IMR-90 (cell line): Measurements from ENCODE around the gene VMO1. TPM values are rescaled to one million over a fixed set of nuclear protein-coding genes. Genes with fewer than 3 reads are reported as not detected.

Experiments used
- ATAC-seq: fragments of 200-7000 bp; cut with Tn5 transposase; 2 replicates; pipeline ENCODE4 v1.9.1; 2020; ENCODE audit warnings: low read depth, mild to moderate bottlenecking, moderate library complexity
- BruUV-seq: library from RNA; stranded (reverse); fragments of 400-500 nt; replicated peaks from 2 replicates; lab custom pipeline; 2021; lab: Mats Ljungman, UMichigan
- CTCF ChIA-PET: fragments of 300-600 bp; formaldehyde crosslinking; extraction: SDS; loops from one replicate; lab custom pipeline; 2021; ENCODE audit warnings: antibody characterized with exemption; lab: Yijun Ruan, JAX
- POLR2A ChIA-PET: fragments of 300-600 bp; sonication (Branson Sonifier 250); formaldehyde crosslinking; loops from one replicate; lab custom pipeline; 2022; ENCODE audit warnings: antibody characterized with exemption; ENCODE audit not compliant: unreplicated experiment; lab: Charles Lee
- DNase-seq: peaks from one replicate; pipeline ENCODE4 v3.0.0; 2013
- H2AFZ ChIP-seq: replicated peaks from 2 replicates; pipeline ENCODE3; 2013; ENCODE audit warnings: low read length, mild to moderate bottlenecking; ENCODE audit not compliant: poor library complexity
- H2AK5ac ChIP-seq: 2 replicates; pipeline ENCODE4 v1.6.1; 2013; ENCODE audit warnings: low read depth, low read length, inconsistent platforms
- H2AK9ac ChIP-seq: replicated peaks from 2 replicates; pipeline ENCODE3; 2013; ENCODE audit warnings: mild to moderate bottlenecking, low read depth, low read length, moderate library complexity; ENCODE audit not compliant: poor library complexity
- H2BK120ac ChIP-seq: 2 replicates; pipeline ENCODE4 v1.6.1; 2013; ENCODE audit warnings: low read depth, low read length, inconsistent platforms
- H2BK15ac ChIP-seq: 3 replicates; pipeline ENCODE4 v1.6.1; 2013; ENCODE audit warnings: low read depth, low read length, inconsistent platforms
- H2BK20ac ChIP-seq: 2 replicates; pipeline ENCODE4 v1.6.1; 2013; ENCODE audit warnings: low read depth, mild to moderate bottlenecking, inconsistent platforms, low read length, moderate library complexity
- H2BK5ac ChIP-seq: 2 replicates; pipeline ENCODE4 v1.6.1; 2013; ENCODE audit warnings: mild to moderate bottlenecking, low read depth, low read length, inconsistent platforms; ENCODE audit not compliant: poor library complexity, severe bottlenecking
- H3K14ac ChIP-seq: replicated peaks from 2 replicates; pipeline ENCODE4 v1.6.1; 2013; ENCODE audit warnings: low read depth, low read length, inconsistent platforms
- H3K18ac ChIP-seq: 2 replicates; pipeline ENCODE4 v1.6.1; 2013; ENCODE audit warnings: low read depth, low read length, control low read depth
- H3K23ac ChIP-seq: 2 replicates; pipeline ENCODE4 v1.6.1; 2013; ENCODE audit warnings: low read depth, low read length, inconsistent platforms
- H3K27ac ChIP-seq: 2 replicates; pipeline ENCODE4 v1.5.1; 2013; ENCODE audit warnings: mild to moderate bottlenecking, control low read depth, low read length; ENCODE audit not compliant: insufficient read depth
- H3K27me3 ChIP-seq: 2 replicates; pipeline ENCODE4 v1.6.1; 2013; ENCODE audit warnings: low read length; ENCODE audit not compliant: control insufficient read depth, insufficient read depth
- H3K36me3 ChIP-seq: 2 replicates; pipeline ENCODE4 v1.6.1; 2013; ENCODE audit warnings: low read length, mixed read lengths; ENCODE audit not compliant: control insufficient read depth, insufficient read depth
- H3K4ac ChIP-seq: 2 replicates; pipeline ENCODE4 v1.6.1; 2013; ENCODE audit warnings: low read depth, low read length, inconsistent platforms
- H3K4me1 ChIP-seq: 2 replicates; pipeline ENCODE4 v1.6.1; 2013; ENCODE audit warnings: low read length, mixed read lengths; ENCODE audit not compliant: control insufficient read depth, insufficient read depth
- H3K4me2 ChIP-seq: 2 replicates; pipeline ENCODE4 v1.6.1; 2013; ENCODE audit warnings: low read depth, mild to moderate bottlenecking, control low read depth, low read length, moderate library complexity
- H3K4me3 ChIP-seq: 2 replicates; pipeline ENCODE4 v1.5.1; 2013; ENCODE audit warnings: low read depth, mild to moderate bottlenecking, control low read depth, low read length, moderate library complexity; ENCODE audit not compliant: insufficient read depth
- H3K56ac ChIP-seq: 2 replicates; pipeline ENCODE4 v1.6.1; 2013; ENCODE audit warnings: low read length, inconsistent platforms; ENCODE audit not compliant: insufficient read depth; ENCODE audit errors: extremely low read depth
- H3K79me1 ChIP-seq, 2 experiments: 2 replicates each; pipeline ENCODE4 v1.6.1; 2013; ENCODE audit warnings: low read length in 2 of 2, inconsistent platforms in 1 of 2, low read depth in 1 of 2
- H3K9ac ChIP-seq: 2 replicates; pipeline ENCODE4 v1.6.1; 2013; ENCODE audit warnings: low read depth, low read length, control low read depth
- H3K9me1 ChIP-seq: 2 replicates; pipeline ENCODE4 v1.6.1; 2013; ENCODE audit warnings: low read length, inconsistent platforms; ENCODE audit not compliant: insufficient read depth
- H3K9me3 ChIP-seq: 2 replicates; pipeline ENCODE4 v1.6.1; 2013; ENCODE audit warnings: low read length; ENCODE audit not compliant: control insufficient read depth, insufficient read depth
- H4K20me1 ChIP-seq: 2 replicates; pipeline ENCODE4 v1.6.1; 2013; ENCODE audit warnings: low read length, inconsistent platforms; ENCODE audit not compliant: insufficient read depth
- H4K5ac ChIP-seq: 2 replicates; pipeline ENCODE4 v1.6.1; 2013; ENCODE audit warnings: mild to moderate bottlenecking, low read depth, low read length, control low read depth
- H4K8ac ChIP-seq, 2 experiments: 2 replicates each; pipeline ENCODE4 v1.6.1; 2013; ENCODE audit warnings: low read depth in 2 of 2, low read length in 2 of 2, control low read depth in 1 of 2, inconsistent platforms in 1 of 2
- H4K91ac ChIP-seq: 2 replicates; pipeline ENCODE4 v1.6.1; 2013; ENCODE audit warnings: low read depth, low read length, inconsistent platforms; ENCODE audit not compliant: insufficient read depth
- BHLHE40 ChIP-seq: fragments of 150-350 bp; IDR thresholded peaks from 2 replicates; pipeline ENCODE4 v1.6.1; 2016; ENCODE audit warnings: mild to moderate bottlenecking, low read depth, low read length
- CEBPB ChIP-seq: IDR thresholded peaks from 2 replicates; pipeline ENCODE4 v1.6.1; 2012; ENCODE audit warnings: low read depth, low read length, improper control_type of control experiment
- CHD1 ChIP-seq: IDR thresholded peaks from 2 replicates; pipeline ENCODE4 v1.6.1; 2012; ENCODE audit warnings: low read depth, low read length, improper control_type of control experiment
- CTCF ChIP-seq: conservative IDR thresholded peaks from 2 replicates; pipeline ENCODE4 v1.5.1; 2012; ENCODE audit warnings: mild to moderate bottlenecking, low read depth, low read length, improper control_type of control experiment
- ELK1 ChIP-seq: fragments of 150-350 bp; IDR thresholded peaks from 2 replicates; pipeline ENCODE4 v1.6.1; 2016; ENCODE audit warnings: low read depth, mild to moderate bottlenecking, low read length, moderate library complexity, borderline replicate concordance
- FOS ChIP-seq: fragments of 150-350 bp; IDR thresholded peaks from 2 replicates; pipeline ENCODE4 v1.6.1; 2016; ENCODE audit warnings: low read depth, low read length
- MAFK ChIP-seq: IDR thresholded peaks from 2 replicates; pipeline ENCODE4 v1.6.1; 2012; ENCODE audit warnings: low read depth, low read length, improper control_type of control experiment
- MAZ ChIP-seq: IDR thresholded peaks from 2 replicates; pipeline ENCODE4 v1.6.1; 2012; ENCODE audit warnings: low read depth, mild to moderate bottlenecking, low read length, improper control_type of control experiment, moderate library complexity, borderline replicate concordance
- MXI1 ChIP-seq: IDR thresholded peaks from 2 replicates; pipeline ENCODE4 v1.6.1; 2012; ENCODE audit warnings: low read depth, mild to moderate bottlenecking, low read length, moderate library complexity, borderline replicate concordance
- NFE2L2 ChIP-seq: fragments of 150-350 bp; IDR thresholded peaks from 2 replicates; pipeline ENCODE4 v1.6.1; 2016; ENCODE audit warnings: low read depth, mild to moderate bottlenecking, low read length
- POLR2A ChIP-seq: IDR thresholded peaks from 2 replicates; pipeline ENCODE4 v1.6.1; 2012; ENCODE audit warnings: mild to moderate bottlenecking, low read depth, low read length
- RAD21 ChIP-seq: IDR thresholded peaks from 2 replicates; pipeline ENCODE4 v1.6.1; 2012; ENCODE audit warnings: low read length, improper control_type of control experiment
- RCOR1 ChIP-seq: IDR thresholded peaks from 2 replicates; pipeline ENCODE4 v1.6.1; 2012; ENCODE audit warnings: mild to moderate bottlenecking, low read length, improper control_type of control experiment; ENCODE audit not compliant: insufficient replicate concordance
- RFX5 ChIP-seq: IDR thresholded peaks from 2 replicates; pipeline ENCODE4 v1.8.0; 2012; ENCODE audit warnings: low read depth, mild to moderate bottlenecking, low read length, moderate library complexity
- SMC3 ChIP-seq: fragments of 150-350 bp; IDR thresholded peaks from 2 replicates; pipeline ENCODE4 v1.6.1; 2016; ENCODE audit warnings: low read depth, mild to moderate bottlenecking, antibody characterized with exemption, low read length, moderate library complexity
- WGBS, 2 experiments: methylation state at CpG; one replicate each; pipeline versions ENCODE4 v1.1.5 to v1.1.7; 2013; ENCODE audit warnings: missing lambda C conversion rate in 2 of 2; ENCODE audit not compliant: insufficient read length in 1 of 2; ENCODE audit errors: extremely low coverage in 2 of 2; 5-methylcytosine and 5-hydroxymethylcytosine counted together
- dilution Hi-C: fragments of 300-500 bp; cut with HindIII; formaldehyde crosslinking; loops from one replicate; pipeline ENCODE4 v1.14.3; 2018; ENCODE audit warnings: low sequenced_read_pairs; ENCODE audit not compliant: unreplicated experiment
- in situ Hi-C: fragments of 300-500 bp; cut with MboI; formaldehyde crosslinking; loops from 3 replicates; pipeline ENCODE4 v1.14.3; 2019; ENCODE audit warnings: low sequenced_read_pairs, inconsistent platforms, mixed read lengths
- intact Hi-C: fragments of 100-400 bp; cut with micrococcal nuclease; formaldehyde crosslinking; loops from 2 replicates; pipeline ENCODE4 v1.10.0; 2022
- polyA plus RNA-seq, 3 experiments: library from polyadenylated mRNA; depleted of rRNA; stranded (reverse); fragments of >200 nt; gene quantifications; 2 replicates each; pipeline ENCODE4 v1.2.3, GENCODE V29; 2012; ENCODE audit warnings: low replicate concordance in 1 of 3
- total RNA-seq: library from RNA; depleted of rRNA; stranded (reverse); fragments of >200 nt; gene quantifications from 2 replicates; pipeline ENCODE4 v1.2.3, GENCODE V29; 2012

Gene VMO1
- total and polyA plus RNA-seq, 2 of the 4 experiments (the other 2 are of a cell fraction): 0.14 TPM; not detected in 1

DNA sequence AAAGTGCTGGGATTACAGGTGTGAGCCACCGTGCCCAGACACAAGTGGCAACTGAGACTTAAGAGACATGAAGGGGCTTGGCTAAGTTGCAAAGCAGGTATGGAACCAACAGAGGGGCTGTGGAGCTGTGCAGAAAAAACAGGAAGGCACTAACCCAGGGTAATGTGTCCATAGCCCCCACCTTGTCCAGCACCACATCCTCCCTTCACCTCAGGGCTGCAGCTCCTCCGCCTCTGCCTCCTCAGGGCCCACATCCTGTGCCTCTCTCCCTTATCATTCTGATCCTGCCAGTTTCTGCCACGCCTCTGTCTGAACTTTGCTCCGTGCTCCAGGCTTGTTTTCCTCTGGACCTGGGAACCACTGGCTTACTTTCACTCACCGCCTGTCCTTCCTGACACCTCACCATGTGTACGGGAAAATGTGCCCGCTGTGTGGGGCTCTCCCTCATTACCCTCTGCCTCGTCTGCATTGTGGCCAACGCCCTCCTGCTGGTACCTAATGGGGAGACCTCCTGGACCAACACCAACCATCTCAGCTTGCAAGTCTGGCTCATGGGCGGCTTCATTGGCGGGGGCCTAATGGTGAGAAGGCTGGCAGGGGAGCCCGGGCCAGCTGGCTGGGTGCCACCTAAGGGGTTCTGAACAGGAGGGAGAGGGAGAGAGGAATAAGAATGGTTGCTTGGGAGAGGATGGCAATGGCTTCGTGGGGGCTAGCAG, 14.5 kb downstream of the VMO1 start, which contains the start of gene TM4SF5:
TSS of gene TM4SF5 (plus strand) at position 368 of the 716 bp plus-strand sequence. CDS start at position 405, 37 bp downstream.
- Histone ChIP-seq H4K8ac (no peak within 1 kb of the TSS), H3K4me3 (no peak within 1 kb of the TSS), H2AK5ac (no peak within 1 kb of the TSS), H4K5ac (no peak within 1 kb of the TSS), H3K56ac (no peak within 1 kb of the TSS), H3K9me3 (no peaks in the 10 kb centered on the region), H3K23ac (no peak within 1 kb of the TSS), H2AK9ac (peak within 1 kb of the TSS; percentile 82), H3K9me1 (no peaks in the 10 kb centered on the region), H2BK20ac (no peak within 1 kb of the TSS), H4K91ac (no peak within 1 kb of the TSS), H3K4ac (no peak within 1 kb of the TSS), H2AFZ (peak within 1 kb of the TSS; percentile 43), H3K79me1 (no peaks in the 10 kb centered on the region), H2BK15ac (no peak within 1 kb of the TSS), H3K9ac (no peak within 1 kb of the TSS), H3K4me1 (no peaks in the 10 kb centered on the region), H3K4me2 (no peak within 1 kb of the TSS), H4K20me1 (no peaks in the 10 kb centered on the region; the same call in 1 of the 2 replicates), H2BK120ac (no peak within 1 kb of the TSS), H3K36me3 (no peaks in the 10 kb centered on the region), H3K27me3 (peaks cover 30% of the 10 kb centered on the region), H3K14ac (no peak within 1 kb of the TSS), H3K27ac (no peak within 1 kb of the TSS), H3K18ac (no peak within 1 kb of the TSS), H2BK5ac (no peak within 1 kb of the TSS)
- TF ChIP-seq MAFK: no peak
- TF ChIP-seq FOS: no peak
- no peak for TF ChIP-seq ELK1
- no peak for TF ChIP-seq NFE2L2
- no peak for TF ChIP-seq CTCF
- no peak for TF ChIP-seq RAD21
- TF ChIP-seq RCOR1: no peak
- TF ChIP-seq RFX5: no peak
- TF ChIP-seq CHD1: no peak
- TF ChIP-seq SMC3: no peak
- TF ChIP-seq POLR2A: no peak
- TF ChIP-seq CEBPB: no peak
- TF ChIP-seq MAZ: no peak
- TF ChIP-seq MXI1: no peak
- TF ChIP-seq BHLHE40: no peak
- 60% methylated on average over 6 of the region's 13 CpGs; no CpG with 5 or more reads in 1 of the 2 experiments for WGBS, 2 experiments
- ATAC-seq (no peak), DNase-seq (no peak)
- in situ Hi-C loops (no loop called here), dilution Hi-C loops (no loop called here), intact Hi-C loops (loop anchor here (2.0 kb wide), 1 partner anchor 41 kb away; the partner anchor contains the start of gene MED11)
- BruUV-seq: no TSS peak
- POLR2A ChIA-PET: no interaction called here
- CTCF ChIA-PET: no interaction called here
